ENCODE measurements around the gene SPOPL. TPM values are rescaled to one million over a fixed set of nuclear protein-coding genes. Genes with fewer than 3 reads are reported as not detected.
"Not testable (repeated sequence)": the region's sequence is repeated elsewhere in the genome, so short reads cannot be mapped to it uniquely, and the experiment has no call there.

The SPOPL gene
- total RNA-seq: 10 to 100 TPM; 13.5 to 22.0 TPM
- 17.3 to 25.6 reads per million in 2 donors for total RNA-seq

GRCh38 chr2:138501425-138502254, at the start of gene SPOPL:
TSS of gene SPOPL (plus strand) at chr2:138501770. CDS start at chr2:138550217, 48,447 bp downstream.
- Mint-ChIP-seq H3K4me3 (peak within 1 kb of the TSS; percentile 100), H3K27ac (peak within 1 kb of the TSS; percentile 98), H3K4me1 (peaks cover 33% of the 10 kb centered on the region), H3K36me3 (ENCODE audit: low read depth) (peaks cover 5% of the 10 kb centered on the region), H3K27me3 (no peaks in the 10 kb centered on the region)
- DNase-seq (peak; percentile 67 to 81 (median 80)), ATAC-seq (peak; percentile 92)
- H3K9me3 ChIP-seq (ENCODE audit: control insufficient read depth, low read length, poor library complexity, severe bottlenecking): no peaks in the 10 kb centered on the region

- no peaks in the 10 kb centered on the region for H3K4me1 Mint-ChIP-seq
Observed at GRCh38 chr2:138452324-138452723, 49.2 kb upstream of the SPOPL start.

GRCh38 chr2:138453815-138454214, 47.8 kb upstream of the SPOPL start:
- Mint-ChIP-seq H3K4me1 (no peaks in the 10 kb centered on the region), H3K4me3 (no peak overlapping the region), H3K27ac (no peak overlapping the region), H3K36me3 (ENCODE audit: low read depth) (no peaks in the 10 kb centered on the region), H3K27me3 (no peaks in the 10 kb centered on the region)
- ATAC-seq (no peak), DNase-seq (no peak)
- H3K9me3 ChIP-seq (ENCODE audit: control insufficient read depth, low read length, poor library complexity, severe bottlenecking): no peaks in the 10 kb centered on the region

More at GRCh38 chr2:138452324-138452723, 49.2 kb upstream of the SPOPL start:
- no peaks in the 10 kb centered on the region for H3K36me3 Mint-ChIP-seq (ENCODE audit: low read depth)
- no peak overlapping the region for H3K4me3 Mint-ChIP-seq
- DNase-seq: no peak
- H3K27ac Mint-ChIP-seq: no peak overlapping the region
- H3K9me3 ChIP-seq (ENCODE audit: control insufficient read depth, low read length, poor library complexity, severe bottlenecking): no peaks in the 10 kb centered on the region
- H3K27me3 Mint-ChIP-seq: no peaks in the 10 kb centered on the region
- no peak for ATAC-seq

- Mint-ChIP-seq H3K4me1 (no peaks in the 10 kb centered on the region), H3K36me3 (ENCODE audit: low read depth) (no peaks in the 10 kb centered on the region), H3K27ac (no peak overlapping the region), H3K4me3 (no peak overlapping the region), H3K27me3 (no peaks in the 10 kb centered on the region)
- DNase-seq (no peak), ATAC-seq (no peak)
- H3K9me3 ChIP-seq (ENCODE audit: control insufficient read depth, low read length, poor library complexity, severe bottlenecking): no peaks in the 10 kb centered on the region
Observed at GRCh38 chr2:138454761-138455160, 46.8 kb upstream of the SPOPL start.

- no peak overlapping the region for H3K27ac Mint-ChIP-seq
Observed at GRCh38 chr2:138455275-138455674, 46.3 kb upstream of the SPOPL start.

GRCh38 chr2:138455691-138456090, 45.9 kb upstream of the SPOPL start:
- Mint-ChIP-seq H3K36me3 (ENCODE audit: low read depth) (no peaks in the 10 kb centered on the region), H3K27me3 (no peaks in the 10 kb centered on the region), H3K27ac (no peak overlapping the region), H3K4me3 (no peak overlapping the region), H3K4me1 (no peaks in the 10 kb centered on the region)
- H3K9me3 ChIP-seq (ENCODE audit: control insufficient read depth, low read length, poor library complexity, severe bottlenecking): no peaks in the 10 kb centered on the region
- DNase-seq: no peak
- ATAC-seq: no peak

More at GRCh38 chr2:138455275-138455674, 46.3 kb upstream of the SPOPL start:
- no peak for ATAC-seq
- no peak overlapping the region for H3K4me3 Mint-ChIP-seq
- H3K9me3 ChIP-seq (ENCODE audit: control insufficient read depth, low read length, poor library complexity, severe bottlenecking): no peaks in the 10 kb centered on the region
- H3K4me1 Mint-ChIP-seq: no peaks in the 10 kb centered on the region
- no peaks in the 10 kb centered on the region for H3K36me3 Mint-ChIP-seq (ENCODE audit: low read depth)
- no peaks in the 10 kb centered on the region for H3K27me3 Mint-ChIP-seq
- no peak for DNase-seq

- not testable (repeated sequence) for H3K4me3 Mint-ChIP-seq; H3K36me3 Mint-ChIP-seq (ENCODE audit: low read depth); ATAC-seq; H3K4me1 Mint-ChIP-seq; H3K27ac Mint-ChIP-seq; H3K9me3 ChIP-seq (ENCODE audit: control insufficient read depth, low read length, poor library complexity, severe bottlenecking); DNase-seq; H3K27me3 Mint-ChIP-seq
Observed at GRCh38 chr2:138462689-138463088, 38.9 kb upstream of the SPOPL start.

- no peaks in the 10 kb centered on the region for H3K9me3 ChIP-seq (ENCODE audit: control insufficient read depth, low read length, poor library complexity, severe bottlenecking)
- ATAC-seq: no peak
- no peak overlapping the region for H3K4me3 Mint-ChIP-seq
- no peaks in the 10 kb centered on the region for H3K4me1 Mint-ChIP-seq
- peaks cover 9% of the 10 kb centered on the region for H3K27me3 Mint-ChIP-seq
- no peak for DNase-seq
- H3K36me3 Mint-ChIP-seq (ENCODE audit: low read depth): no peaks in the 10 kb centered on the region
- H3K27ac Mint-ChIP-seq: no peak overlapping the region
Observed at GRCh38 chr2:138468617-138469016, 33.0 kb upstream of the SPOPL start.

GRCh38 chr2:138469411-138469810, 32.2 kb upstream of the SPOPL start:
- Mint-ChIP-seq H3K27me3 (peaks cover 10% of the 10 kb centered on the region), H3K36me3 (ENCODE audit: low read depth) (no peaks in the 10 kb centered on the region)
- no peak for DNase-seq

GRCh38 chr2:138470941-138471340, 30.6 kb upstream of the SPOPL start:
- Mint-ChIP-seq H3K36me3 (ENCODE audit: low read depth) (no peaks in the 10 kb centered on the region), H3K4me1 (no peaks in the 10 kb centered on the region), H3K4me3 (no peak overlapping the region), H3K27ac (no peak overlapping the region), H3K27me3 (peaks cover 10% of the 10 kb centered on the region)
- ATAC-seq (no peak), DNase-seq (no peak)
- no peaks in the 10 kb centered on the region for H3K9me3 ChIP-seq (ENCODE audit: control insufficient read depth, low read length, poor library complexity, severe bottlenecking)

More at GRCh38 chr2:138469411-138469810, 32.2 kb upstream of the SPOPL start:
- Mint-ChIP-seq H3K4me1 (no peaks in the 10 kb centered on the region), H3K27ac (no peak overlapping the region), H3K4me3 (no peak overlapping the region)
- no peak for ATAC-seq
- no peaks in the 10 kb centered on the region for H3K9me3 ChIP-seq (ENCODE audit: control insufficient read depth, low read length, poor library complexity, severe bottlenecking)

GRCh38 chr2:138474100-138474825, 27.3 kb upstream of the SPOPL start:
- Mint-ChIP-seq H3K36me3 (ENCODE audit: low read depth) (no peaks in the 10 kb centered on the region), H3K27me3 (peaks cover 10% of the 10 kb centered on the region), H3K4me1 (no peaks in the 10 kb centered on the region), H3K4me3 (no peak overlapping the region), H3K27ac (no peak overlapping the region)
- no peak for ATAC-seq
- no peak for DNase-seq
- no peaks in the 10 kb centered on the region for H3K9me3 ChIP-seq (ENCODE audit: control insufficient read depth, low read length, poor library complexity, severe bottlenecking)

- H3K27ac Mint-ChIP-seq: no peak overlapping the region
- DNase-seq (no peak), ATAC-seq (no peak)
- no peaks in the 10 kb centered on the region for H3K9me3 ChIP-seq (ENCODE audit: control insufficient read depth, low read length, poor library complexity, severe bottlenecking)
- no peak overlapping the region for H3K4me3 Mint-ChIP-seq
- H3K4me1 Mint-ChIP-seq: no peaks in the 10 kb centered on the region
- H3K27me3 Mint-ChIP-seq: peaks cover 10% of the 10 kb centered on the region
- no peaks in the 10 kb centered on the region for H3K36me3 Mint-ChIP-seq (ENCODE audit: low read depth)
Observed at GRCh38 chr2:138475277-138475776, 26.2 kb upstream of the SPOPL start.

- ATAC-seq: no peak
- no peaks in the 10 kb centered on the region for H3K36me3 Mint-ChIP-seq (ENCODE audit: low read depth)
- no peak overlapping the region for H3K27ac Mint-ChIP-seq
- H3K4me1 Mint-ChIP-seq: no peaks in the 10 kb centered on the region
- H3K4me3 Mint-ChIP-seq: no peak overlapping the region
- no peaks in the 10 kb centered on the region for H3K9me3 ChIP-seq (ENCODE audit: control insufficient read depth, low read length, poor library complexity, severe bottlenecking)
- no peak for DNase-seq
- peaks cover 10% of the 10 kb centered on the region for H3K27me3 Mint-ChIP-seq
Observed at GRCh38 chr2:138476186-138476585, 25.4 kb upstream of the SPOPL start.

Measured in T-helper 17 cell (primary cell).